Activated CD8-positive, alpha-beta memory T cell treated with anti-CD3 and anti-CD28 coated beads, Interleukin-2, amount 50 U/mL, for 1 hour (primary cell): Measurements from ENCODE around the gene PUSL1.

Experiments
- DNase-seq: peaks from one replicate; pipeline ENCODE4 v3.0.0-alpha.2; 2020; ENCODE audit errors: extremely low read depth

The PUSL1 gene

DNA sequence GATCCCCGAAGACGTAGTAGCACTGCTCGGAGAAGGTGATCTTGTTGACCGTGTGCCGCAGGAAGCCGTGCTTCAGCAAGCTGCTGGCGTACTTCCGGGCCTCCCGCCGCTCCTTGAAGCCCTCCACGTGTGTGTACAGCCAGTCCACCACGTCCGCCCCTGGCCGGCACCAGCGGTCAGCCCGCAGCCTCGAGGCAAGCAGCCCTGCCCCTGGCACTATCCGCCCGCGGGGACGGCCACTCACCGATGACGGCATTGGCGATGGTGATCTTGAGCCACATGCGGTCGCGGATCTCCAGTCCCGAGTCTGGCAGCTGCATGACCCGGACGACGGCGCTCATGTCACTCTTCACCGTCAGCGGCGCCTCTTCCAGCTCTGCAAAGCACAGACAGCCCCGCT, 29.9 kb downstream of the PUSL1 start:
- no peak for DNase-seq

DNA sequence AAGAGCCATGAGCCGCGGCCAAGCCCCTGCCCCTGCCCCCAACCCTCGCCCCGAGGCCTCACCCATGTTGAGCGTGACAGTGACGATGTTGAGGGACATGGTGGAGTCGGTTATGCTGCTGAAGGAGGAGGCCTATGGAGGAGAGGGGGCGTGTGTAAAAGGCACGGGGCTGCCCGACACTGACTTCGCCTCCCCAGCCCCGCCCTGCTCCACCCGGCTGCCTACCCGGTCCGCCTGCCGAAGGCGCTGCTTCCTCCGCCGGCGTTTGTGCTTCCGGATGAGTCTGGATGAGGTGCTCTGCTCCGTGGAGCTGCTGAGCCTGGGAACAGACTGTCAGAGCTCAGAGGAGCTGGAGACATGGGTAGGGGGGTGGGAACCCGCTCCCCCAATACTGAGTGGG, 31.8 kb downstream of the PUSL1 start:
- no peak for DNase-seq

DNA sequence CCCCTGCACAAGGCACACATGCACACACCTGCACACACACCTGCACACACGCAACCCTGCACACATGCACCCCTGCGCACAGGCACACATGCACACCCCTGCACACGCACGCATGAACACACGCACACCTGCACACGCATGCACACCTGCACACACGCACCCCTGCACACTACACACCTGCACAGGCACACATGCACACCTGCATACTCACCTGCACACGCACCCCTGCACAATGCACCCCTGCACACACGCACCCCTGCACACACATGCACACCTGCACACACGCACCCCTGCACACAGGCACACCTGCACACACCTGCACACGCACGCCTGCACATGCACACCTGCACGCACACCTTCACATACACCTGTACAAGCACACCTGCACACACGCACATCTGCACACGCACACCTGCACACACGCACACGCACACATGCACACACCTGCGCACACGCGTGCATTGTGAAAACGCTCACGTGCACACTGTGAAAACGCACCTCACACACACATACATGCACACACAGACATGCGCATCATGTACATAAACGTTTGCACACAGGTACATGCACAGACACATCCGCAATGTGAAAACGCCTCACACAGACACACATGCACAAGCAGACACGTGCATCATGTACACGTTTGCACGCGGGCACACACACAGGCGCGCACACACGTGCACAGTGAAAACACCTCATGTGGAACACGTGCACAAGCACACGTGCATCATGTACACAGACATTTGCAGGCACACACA, 32.6 kb downstream of the PUSL1 start:
- DNase-seq: no peak

DNA sequence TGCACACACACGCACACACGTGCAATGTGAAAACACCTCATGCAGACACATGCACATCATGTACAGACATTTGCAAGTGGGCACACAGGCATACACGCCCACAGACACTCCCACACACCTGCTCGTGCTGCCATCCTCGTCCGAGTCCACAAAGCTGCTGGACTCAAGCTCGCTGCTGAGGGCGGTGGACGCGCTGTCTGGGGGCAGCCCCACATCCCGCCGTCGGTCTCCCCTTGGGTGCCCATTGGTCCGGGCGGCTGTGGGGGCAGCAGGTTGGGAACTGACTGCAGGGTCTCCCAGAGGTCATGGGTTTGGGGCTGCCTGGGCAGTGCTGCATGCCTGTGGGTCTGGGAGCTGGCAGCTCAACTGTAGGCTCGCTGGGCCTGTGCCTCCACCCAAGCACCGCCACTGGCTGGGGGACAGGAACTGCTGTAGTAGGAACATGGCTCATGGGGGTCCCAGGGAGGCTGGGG, 33.2 kb downstream of the PUSL1 start:
- DNase-seq: no peak

DNA sequence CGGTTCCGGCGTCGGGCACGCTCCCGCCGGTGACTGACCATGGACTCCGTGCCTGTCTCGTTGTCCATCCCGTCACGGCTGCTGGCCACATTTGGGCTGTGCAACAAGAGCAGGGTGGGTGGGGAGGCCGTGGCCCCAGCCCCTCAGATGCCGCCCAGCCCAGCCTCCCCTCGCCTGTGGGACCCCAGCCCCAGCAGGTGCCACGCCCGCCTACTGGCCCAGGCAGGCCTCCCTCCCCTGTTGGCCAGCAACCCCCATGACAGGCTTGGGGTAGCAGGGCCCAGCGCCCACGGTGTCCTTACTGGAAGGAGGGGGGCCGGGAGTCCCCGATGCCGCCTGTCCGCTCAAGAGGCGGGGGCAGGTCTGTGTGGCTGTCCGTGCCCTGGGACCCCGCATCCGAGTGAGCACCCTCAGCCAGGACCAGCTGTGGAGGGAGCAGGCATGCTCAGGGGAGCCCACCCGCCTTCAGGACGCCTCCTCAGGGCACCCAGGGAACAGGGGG, 33.7 kb downstream of the PUSL1 start:
- DNase-seq: no peak

DNA sequence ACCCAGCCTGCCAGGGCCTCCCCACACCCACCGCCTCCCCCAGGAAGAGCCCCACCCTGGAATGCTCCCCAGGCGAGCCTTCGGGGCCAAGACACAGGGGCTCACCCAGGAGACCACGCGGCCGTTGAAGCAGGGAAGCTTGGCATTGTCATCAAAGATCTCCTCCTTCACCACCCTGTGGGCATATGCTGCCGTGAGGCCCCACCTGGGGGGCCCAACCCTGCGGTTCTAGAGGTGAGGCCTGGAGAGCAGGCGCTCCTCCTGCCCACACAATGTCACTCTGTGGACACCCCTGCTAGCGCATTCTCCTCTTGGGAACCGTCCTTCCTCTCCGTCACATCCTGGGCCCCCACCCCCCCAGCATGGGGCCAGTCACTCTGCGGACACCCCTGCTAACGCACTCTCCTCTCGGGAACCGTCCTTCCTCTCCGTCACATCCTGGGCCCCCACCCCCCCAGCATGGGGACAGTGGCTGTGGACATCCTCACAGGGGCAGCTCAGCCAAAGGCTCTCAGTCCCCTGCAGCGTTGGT, 34.3 kb downstream of the PUSL1 start:
- DNase-seq: no peak

DNA sequence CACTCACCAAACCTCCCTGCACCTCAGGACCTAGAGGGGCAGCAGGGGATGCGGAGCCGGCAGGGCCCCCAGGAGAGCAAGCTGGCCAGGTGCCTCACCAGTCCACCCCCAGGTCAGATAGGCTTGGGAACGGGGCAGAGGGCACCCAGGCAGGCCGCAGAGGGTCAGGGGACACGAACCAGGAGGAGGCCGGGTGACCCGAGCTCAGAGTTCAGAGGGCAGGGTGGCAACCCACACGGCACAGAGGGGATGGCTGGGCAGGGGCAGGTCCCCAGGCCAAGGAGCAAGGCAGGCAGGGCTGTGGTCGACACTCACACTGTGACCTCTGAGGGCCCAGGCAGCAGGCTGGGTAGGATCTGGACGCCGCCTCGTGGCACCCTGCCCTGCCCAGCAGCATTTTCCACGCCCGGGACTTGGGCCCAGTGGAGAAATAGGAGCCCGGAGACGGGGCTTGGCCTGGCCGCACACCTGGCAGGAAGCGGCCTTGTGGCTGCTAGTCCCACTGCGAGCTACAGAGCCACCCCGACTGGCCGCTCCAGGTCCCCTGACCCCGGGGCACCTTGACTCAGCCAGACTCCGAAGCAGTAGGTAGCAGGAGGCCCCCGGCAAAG, 35.5 kb downstream of the PUSL1 start:
- no peak for DNase-seq

DNA sequence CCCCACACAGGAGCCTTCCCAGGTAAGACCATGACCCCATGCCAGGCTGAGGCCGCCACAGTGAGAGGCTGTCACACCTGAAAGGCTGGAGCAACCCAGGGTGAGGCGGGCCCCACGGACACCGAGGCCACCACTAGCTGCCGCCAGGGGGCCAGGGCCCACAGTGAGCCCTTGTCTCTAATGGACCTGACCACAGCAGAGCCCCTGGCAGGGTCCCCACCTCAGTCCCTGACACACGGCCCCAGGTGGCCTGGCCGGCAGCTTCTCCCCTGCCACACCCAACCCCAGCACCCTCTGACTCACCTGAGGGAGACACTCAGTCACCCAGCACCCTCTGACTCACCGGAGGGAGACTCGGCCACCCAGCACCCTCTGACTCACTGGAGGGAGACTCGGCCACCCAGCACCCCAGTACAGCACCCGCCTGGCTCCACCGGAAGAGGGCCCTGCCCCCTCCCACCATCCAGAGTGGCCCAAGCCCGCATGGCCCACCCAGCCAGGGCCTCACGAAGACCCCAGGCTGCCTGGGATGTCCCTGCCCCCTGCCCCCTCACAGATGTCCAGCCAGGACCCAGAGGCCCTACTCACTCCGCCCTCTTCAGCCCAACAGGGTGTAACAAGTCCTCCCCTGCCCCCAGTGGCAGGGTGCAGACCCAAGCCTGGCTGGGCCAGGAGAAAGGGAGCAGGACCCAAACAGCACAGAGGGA, 36.4 kb downstream of the PUSL1 start:
- no peak for DNase-seq

DNA sequence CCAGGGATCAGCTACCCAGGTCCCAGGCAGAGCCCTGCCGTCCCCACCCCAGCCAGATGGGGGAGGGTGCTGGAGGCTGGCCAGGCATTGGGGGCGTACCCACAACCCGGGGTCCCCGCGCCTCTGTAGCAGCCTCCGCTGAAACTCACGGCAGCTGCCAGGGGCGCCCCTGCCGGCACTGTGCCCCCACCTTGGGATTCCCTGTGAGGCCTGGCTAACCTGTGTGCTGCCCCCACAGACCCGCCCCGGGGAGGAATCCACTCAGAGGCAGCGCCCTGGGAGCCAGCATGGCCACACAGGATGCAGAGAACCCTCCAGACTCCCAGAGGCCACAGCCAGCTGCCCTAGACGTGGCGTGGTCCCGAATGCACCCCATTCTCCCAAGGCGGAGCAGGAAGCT, 37.0 kb downstream of the PUSL1 start:
- DNase-seq: no peak

DNA sequence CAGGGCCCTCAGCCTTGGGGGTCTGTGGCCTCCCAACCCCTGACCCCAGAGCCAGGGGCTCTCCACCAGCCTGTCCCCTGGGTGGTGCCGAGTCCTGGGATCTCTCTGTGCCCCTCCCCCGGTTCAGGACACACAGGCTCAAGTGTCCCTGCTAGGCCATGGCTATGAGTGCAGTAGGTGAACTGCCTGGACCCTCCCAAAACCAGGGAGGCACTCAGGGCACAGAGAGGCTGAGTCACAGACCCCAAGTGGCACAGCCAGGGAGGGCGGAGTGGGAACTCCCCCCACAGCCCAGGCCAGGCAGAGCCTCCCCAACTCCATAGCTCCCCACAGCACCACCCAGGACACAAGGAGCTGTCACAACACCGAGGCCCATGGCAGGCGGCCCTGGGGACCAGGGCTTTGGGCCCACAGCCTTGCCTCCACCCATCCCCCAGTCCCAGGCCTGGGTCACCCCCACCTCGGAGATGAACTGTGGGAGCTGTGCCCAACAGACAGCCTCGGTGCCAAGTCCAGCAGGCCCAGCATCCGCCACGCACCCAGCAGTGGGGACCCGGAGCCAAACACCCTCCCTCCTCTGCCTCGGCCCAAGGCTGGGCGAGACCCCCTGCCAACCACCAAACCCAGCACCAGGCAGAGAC, 37.6 kb downstream of the PUSL1 start:
- no peak for DNase-seq

DNA sequence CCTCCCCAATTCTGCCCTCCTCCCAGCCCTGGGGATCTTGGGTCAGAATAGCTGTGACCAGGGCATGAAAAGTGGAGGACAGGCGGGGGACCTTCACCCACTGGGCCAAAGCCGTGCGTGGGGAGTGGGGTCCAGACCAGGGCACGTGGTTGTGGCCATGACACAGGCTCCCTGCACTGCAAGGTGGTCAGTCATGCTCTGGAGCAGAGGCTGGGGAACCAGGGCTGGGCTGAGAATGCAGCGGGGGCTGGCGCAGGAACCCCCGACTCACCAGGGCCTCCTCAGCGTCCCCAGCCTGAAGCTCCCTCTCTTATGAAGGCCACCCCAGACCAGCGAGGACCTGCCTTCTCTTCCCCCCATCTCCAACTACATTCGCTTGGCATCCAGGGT, 38.1 kb downstream of the PUSL1 start:
- no peak for DNase-seq

DNA sequence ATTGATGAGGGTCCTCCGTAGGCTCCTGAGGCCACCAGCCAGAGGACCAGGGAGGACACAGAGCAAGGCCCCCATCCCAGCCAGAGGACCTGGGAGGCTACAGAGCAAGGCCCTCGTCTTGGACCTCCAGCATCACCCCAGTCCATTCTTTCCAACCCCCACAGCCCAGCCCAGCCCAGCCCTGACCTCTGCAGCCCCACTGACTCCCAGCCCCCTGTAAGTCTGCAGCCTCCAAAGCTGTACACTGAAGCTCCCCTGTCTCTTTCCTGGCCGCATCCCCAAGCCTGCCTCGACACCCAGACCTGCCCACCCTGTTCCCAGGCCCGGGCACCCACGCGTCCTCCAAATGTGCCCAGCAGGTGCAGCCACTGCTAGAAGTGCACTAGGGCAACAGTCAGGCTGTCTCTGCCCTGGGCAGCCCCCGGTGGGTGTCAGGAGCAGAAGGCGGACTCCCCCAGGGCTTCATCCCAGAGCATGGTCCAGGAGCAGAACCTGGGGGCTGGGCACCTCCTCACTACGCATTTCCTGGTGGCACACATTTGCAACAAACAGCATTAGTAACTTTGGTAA, 38.7 kb downstream of the PUSL1 start:
- DNase-seq: no peak

DNA sequence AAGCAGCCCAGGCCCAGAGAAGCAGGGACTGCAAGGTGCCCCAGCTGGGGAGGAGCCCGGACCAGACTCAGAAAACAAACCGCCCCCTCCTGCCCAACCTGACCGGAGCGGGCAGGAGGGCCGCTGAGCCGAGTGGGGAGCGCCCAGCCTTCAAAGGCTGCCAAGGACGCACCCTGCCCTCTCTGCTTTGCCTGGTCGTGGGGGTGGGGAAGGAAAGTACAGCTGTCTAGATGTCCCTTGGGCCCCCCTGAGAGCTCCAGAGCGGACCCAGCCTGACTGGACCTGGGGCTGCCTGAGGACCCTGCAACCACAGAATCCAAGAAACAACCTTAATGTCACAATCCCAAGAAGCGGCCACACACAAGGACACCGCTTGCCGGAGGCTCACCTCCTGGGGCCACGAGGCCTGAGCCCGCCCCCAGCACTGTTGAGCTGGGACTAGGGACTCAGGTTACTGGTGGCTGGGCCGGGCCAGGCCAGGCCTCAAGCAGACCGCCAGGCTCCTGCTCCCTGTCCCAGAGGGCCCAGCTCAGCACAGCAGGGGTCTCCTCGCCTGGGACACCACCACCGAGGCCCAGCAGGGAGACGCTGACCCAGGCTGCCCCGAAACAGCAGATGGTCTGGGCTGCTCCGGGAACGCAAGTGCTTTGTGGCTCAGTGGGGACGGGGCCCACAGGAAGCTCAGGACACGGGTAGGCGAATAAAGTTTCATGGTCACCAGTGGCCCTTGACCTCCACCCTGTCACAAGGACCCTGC, 39.4 kb downstream of the PUSL1 start:
- DNase-seq: no peak

DNA sequence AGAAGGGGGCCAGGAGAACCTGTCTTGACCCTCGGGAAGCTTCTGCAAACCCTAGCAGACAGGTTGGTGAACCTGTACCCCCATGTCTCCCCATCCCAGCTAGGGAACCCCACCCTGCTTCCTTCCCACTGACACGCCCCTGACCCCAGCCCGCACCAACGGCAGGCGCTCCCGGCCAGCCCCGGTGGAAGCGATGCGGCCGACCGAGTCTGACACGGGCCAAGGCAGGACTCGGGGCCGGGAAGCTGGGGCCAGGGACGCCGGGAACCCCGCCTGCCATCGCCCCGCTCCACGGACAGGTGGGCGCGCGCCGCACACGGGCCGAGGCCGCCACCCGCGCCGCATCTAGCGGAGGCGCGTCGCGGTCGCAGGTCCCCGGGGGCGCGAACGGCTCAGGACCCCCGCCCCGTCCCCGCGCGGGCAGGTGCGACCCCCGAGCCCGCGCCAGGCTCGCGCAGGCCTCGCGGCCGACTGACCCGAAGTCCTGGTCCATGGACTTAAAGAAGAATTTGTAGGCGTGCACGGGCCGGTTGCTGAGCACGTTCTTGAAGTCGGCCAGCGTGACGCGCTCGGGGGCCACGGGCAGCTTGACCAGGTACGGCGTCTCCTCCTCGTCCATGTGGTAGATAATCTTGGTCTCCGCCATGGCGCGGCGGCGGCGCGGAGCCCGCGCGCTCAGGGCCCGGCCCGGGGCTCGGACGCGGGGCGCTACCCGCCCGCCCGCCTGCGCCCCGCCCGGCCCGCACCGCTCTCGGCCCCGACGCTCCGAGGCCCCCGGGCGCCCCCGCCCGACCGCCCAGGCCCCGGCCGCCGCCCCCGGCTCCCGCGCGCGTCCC, 40.2 kb downstream of the PUSL1 start:
- no peak for DNase-seq

DNA sequence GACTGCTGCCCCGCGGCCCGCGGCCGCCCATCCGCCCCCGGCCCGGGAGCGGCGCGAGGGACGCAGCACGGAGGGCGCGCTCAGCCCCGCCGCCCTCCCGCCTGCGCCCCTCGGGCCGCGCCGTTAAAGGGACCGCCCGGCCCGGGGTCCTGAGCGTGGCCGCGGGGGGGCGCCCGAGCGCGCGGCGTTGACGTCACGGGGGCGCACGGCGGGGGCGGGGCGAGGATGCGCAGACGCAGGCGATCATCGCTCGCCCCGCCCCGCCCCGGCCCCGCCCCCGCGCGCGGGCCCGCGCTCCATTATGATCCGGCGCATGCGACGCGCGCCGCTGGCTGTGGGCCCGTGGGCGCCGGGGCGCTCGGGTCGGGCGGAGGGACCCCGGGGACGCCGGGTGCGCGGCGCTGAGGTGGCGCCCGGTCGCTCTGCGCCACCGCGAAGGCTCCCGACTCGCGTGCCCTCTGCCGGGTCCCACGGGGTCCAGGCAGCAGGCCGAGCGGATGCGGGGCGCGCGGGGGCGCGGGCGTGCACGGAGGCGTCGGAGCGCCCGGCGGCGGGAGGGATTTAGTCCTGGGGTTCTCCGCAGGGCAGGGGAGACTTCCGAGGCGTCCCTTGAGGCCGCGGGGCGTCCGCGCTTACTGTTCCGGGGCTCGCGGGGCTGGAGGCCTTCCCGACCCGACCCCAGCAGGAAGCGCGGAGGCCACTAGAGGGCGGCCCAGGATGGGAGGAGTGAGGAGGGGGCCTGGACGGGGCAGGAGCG, 41.0 kb downstream of the PUSL1 start, which contains the start of gene DVL1:
Gene DVL1, minus strand, starts transcription at position 163 of the 757 bp plus-strand sequence. CDS start 353 bp downstream, outside the sequence.
- DNase-seq: no peak

DNA sequence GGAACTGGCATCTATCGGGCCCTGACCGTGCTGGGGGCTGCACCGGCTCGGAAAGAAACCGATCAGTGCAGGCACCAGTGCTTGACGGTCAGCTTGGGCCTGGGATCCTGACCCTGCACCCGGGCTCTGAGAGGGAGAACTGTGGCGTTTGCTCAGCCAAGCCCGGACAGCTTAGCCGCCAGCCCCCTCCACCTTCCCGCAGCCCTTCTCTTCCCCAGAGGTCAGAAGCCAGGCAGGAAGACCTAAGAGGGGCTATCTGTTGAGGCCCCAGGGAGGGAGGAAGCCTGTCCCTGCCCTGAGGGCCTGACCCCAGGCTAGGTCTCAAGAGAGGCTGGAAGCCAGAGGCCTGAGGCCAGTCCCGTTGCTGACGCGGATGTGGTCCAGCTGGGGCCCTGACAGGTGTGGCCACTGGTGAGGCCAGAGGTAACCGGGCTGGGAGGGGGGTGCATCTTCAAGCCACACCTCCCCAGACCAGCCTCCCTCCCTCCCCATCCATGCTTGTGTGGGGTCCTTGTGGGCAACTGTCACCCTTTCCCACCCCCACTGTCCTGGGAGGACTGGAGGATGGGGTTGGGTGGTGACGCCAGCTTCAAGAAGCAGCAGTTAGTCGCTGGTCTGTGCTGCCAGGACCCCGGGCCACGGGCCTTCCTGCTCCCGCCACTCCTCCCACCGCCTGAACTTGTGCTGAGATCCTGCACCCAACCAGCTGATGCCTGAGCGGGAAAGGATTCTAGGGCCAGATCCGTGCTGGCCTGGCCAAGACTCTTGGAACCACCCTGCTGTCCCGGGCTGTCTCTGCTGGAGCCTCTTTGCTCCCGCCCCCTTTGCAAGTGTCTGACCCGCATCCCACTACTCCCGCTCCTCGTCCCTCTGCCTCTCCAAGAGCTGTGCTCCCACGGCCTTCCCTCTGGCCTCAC, 43.4 kb downstream of the PUSL1 start:
- no peak for DNase-seq

DNA sequence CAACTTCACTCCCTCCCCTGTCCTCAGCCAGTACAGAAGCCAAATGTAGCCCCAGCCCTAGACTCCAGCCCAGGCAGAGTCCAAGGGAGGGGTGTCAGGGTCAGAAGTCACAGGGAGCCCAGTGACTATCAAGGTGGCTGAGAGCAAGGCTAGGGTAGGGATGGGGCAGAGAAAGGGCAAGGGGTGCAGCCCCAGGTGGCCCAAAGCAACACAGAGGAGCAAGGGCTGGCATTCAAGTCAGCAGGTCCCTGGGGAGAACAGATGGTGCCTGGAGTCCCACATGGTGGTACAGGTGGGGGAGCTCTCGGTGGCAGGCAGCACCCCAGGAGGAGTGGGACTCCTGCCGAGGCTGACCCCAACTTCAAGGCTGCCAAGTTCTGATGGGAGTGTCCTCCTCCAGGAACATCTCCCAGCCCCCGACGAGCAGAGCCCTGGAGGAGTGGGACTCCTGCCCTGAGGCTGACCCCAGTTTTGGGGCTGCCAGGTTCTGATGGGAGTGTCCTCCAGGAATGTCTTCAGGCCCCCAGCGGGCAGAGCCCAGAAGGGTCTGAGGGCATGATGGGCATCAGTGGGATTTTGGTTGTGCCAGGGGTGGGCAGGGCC, 44.5 kb downstream of the PUSL1 start:
- DNase-seq: no peak
